CD4-positive, alpha-beta T cell treated with Interleukin-21 for 1 hour (primary cell): ENCODE measurements around the gene SORCS2.

Experiments
- DNase-seq: peaks from one replicate; pipeline ENCODE4 v3.0.0-alpha.2; 2020

The SORCS2 gene

GRCh38 chr4:7630568-7631287, 438.4 kb downstream of the SORCS2 start:
- DNase-seq: no peak

GRCh38 chr4:7631288-7632014, 439.1 kb downstream of the SORCS2 start:
- no peak for DNase-seq

- DNase-seq: no peak
These were observed 440.0 kb downstream of the SORCS2 start for GRCh38 chr4:7632341-7632740.

- no peak for DNase-seq
These were observed 440.6 kb downstream of the SORCS2 start for GRCh38 chr4:7632971-7633370.

GRCh38 chr4:7634661-7635251, 442.4 kb downstream of the SORCS2 start:
- no peak for DNase-seq

- no peak for DNase-seq
These were observed 443.3 kb downstream of the SORCS2 start for GRCh38 chr4:7635445-7636239.

GRCh38 chr4:7636240-7636508, 443.8 kb downstream of the SORCS2 start:
- no peak for DNase-seq

- no peak for DNase-seq
These were observed 444.8 kb downstream of the SORCS2 start for GRCh38 chr4:7637139-7637538.

GRCh38 chr4:7637971-7638370, 445.6 kb downstream of the SORCS2 start:
- DNase-seq: no peak

- DNase-seq: no peak
These were observed 446.2 kb downstream of the SORCS2 start for GRCh38 chr4:7638489-7638888.

- peak; percentile 16 for DNase-seq
These were observed 446.8 kb downstream of the SORCS2 start for GRCh38 chr4:7638984-7639789.

- no peak for DNase-seq
These were observed 447.8 kb downstream of the SORCS2 start for GRCh38 chr4:7640136-7640535.

- no peak for DNase-seq
These were observed 449.4 kb downstream of the SORCS2 start for GRCh38 chr4:7641712-7642111.

GRCh38 chr4:7642741-7643458, 450.6 kb downstream of the SORCS2 start:
- DNase-seq: no peak

- no peak for DNase-seq
These were observed 452.8 kb downstream of the SORCS2 start for GRCh38 chr4:7645158-7645557.

- no peak for DNase-seq
These were observed 453.6 kb downstream of the SORCS2 start for GRCh38 chr4:7645956-7646355.

GRCh38 chr4:7646384-7647061, 454.2 kb downstream of the SORCS2 start:
- peak; percentile 28 for DNase-seq

GRCh38 chr4:7647186-7647585, 454.8 kb downstream of the SORCS2 start:
- no peak for DNase-seq

GRCh38 chr4:7647600-7648543, 455.5 kb downstream of the SORCS2 start:
- peak; percentile 28 for DNase-seq
